ENCODE results near the gene CYP1B1.

CYP1B1 gene

GRCh38 chr2:38060236-38061018, 15.5 kb downstream of the CYP1B1 start:
- H3K4me3 ChIP-seq (ENCODE audit: insufficient read length, low read depth): no peak overlapping the region
- H3K27me3 ChIP-seq (ENCODE audit: insufficient read depth, insufficient read length): no peaks in the 10 kb centered on the region
- no peaks in the 10 kb centered on the region for H3K4me1 ChIP-seq (ENCODE audit: insufficient read depth, insufficient read length)
- no peaks in the 10 kb centered on the region for H3K9me3 ChIP-seq (ENCODE audit: insufficient read depth, low read length)
- DNase-seq (ENCODE audit: low read depth, low spot score): no peak
- H3K36me3 ChIP-seq (ENCODE audit: insufficient read depth, insufficient read length, low read length): peaks cover 3% of the 10 kb centered on the region
- TF ChIP-seq YY1 (IDR thresholded peaks at IDR 0.05; ENCODE audit: insufficient read depth, insufficient read length): no peak
- no peak for TF ChIP-seq ZNF274 (IDR thresholded peaks at IDR 0.05; ENCODE audit: low read depth, low read length)
- TF ChIP-seq SUZ12 (IDR thresholded peaks at IDR 0.05; ENCODE audit: extremely low read depth, insufficient read depth, insufficient read length): no peak
- H3K9ac ChIP-seq (ENCODE audit: insufficient read length, low read depth): no peak overlapping the region

DNA sequence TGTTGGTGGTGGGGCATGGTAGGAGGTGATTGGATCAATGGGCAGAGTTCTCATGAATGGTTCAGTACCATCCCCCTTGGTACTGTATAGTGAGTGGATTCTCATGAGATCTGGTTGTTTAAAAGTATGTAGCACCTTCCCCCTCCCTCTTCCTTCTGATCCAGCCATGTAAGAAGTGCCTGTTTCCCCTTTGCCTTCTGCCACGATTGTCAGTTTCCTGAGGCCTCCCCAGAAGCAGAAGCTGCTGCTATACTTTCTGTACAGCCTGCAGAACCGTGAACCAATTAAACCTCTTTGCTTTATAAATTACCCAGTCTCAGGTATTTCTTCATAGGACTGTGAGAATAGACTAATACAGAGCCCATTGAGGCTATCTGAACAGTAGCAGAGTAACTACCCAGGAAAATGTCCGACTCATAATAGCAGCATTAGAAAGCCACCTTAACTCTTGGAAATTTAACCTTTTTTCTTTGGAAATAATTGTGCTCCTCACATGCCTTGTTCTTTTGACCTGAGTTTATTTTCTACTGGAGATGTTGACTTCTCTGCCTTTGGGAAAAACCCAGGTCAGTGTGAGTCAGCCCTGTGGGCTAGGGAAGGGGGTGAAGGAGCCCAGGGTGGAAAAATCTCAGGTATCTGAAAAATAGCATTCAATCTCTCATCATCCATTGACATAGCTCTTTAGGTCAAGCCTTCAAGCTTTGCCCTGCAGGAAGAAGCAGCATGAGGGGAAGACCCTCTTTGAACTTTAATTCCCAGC, 18.1 kb downstream of the CYP1B1 start:
- Histone ChIP-seq H3K36me3 (ENCODE audit: insufficient read depth, insufficient read length, low read length) (no peaks in the 10 kb centered on the region), H3K4me3 (ENCODE audit: insufficient read length, low read depth) (no peak overlapping the region), H3K27me3 (ENCODE audit: insufficient read depth, insufficient read length) (no peaks in the 10 kb centered on the region), H3K9me3 (ENCODE audit: insufficient read depth, low read length) (no peaks in the 10 kb centered on the region), H3K9ac (ENCODE audit: insufficient read length, low read depth) (no peak overlapping the region), H3K4me1 (ENCODE audit: insufficient read depth, insufficient read length) (no peaks in the 10 kb centered on the region)
- TF ChIP-seq SUZ12 (IDR thresholded peaks at IDR 0.05; ENCODE audit: extremely low read depth, insufficient read depth, insufficient read length) (no peak), YY1 (IDR thresholded peaks at IDR 0.05; ENCODE audit: insufficient read depth, insufficient read length) (no peak), ZNF274 (IDR thresholded peaks at IDR 0.05; ENCODE audit: low read depth, low read length) (no peak)
- no peak for DNase-seq (ENCODE audit: low read depth, low spot score)

DNA sequence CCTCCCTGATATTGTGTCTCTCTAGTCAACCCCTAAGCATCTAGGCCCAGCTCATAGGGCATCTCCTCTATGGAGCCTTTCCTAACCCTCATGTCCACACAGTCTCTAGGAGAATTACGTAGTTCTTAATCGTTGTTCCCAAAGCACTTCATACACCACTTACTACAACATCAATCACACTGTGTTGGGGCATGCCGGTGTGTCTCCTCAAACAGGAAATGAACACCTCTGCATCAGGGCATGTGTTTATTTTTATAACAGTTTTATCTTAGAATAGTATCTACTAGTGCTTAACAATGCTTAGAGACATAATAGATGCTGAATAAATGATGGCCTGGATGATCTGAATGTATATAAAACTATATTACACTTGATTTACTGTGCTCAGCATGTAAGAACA, 19.7 kb downstream of the CYP1B1 start:
- Histone ChIP-seq H3K4me1 (ENCODE audit: insufficient read depth, insufficient read length) (no peaks in the 10 kb centered on the region), H3K27me3 (ENCODE audit: insufficient read depth, insufficient read length) (no peaks in the 10 kb centered on the region), H3K9me3 (ENCODE audit: insufficient read depth, low read length) (no peaks in the 10 kb centered on the region), H3K4me3 (ENCODE audit: insufficient read length, low read depth) (no peak overlapping the region), H3K9ac (ENCODE audit: insufficient read length, low read depth) (no peak overlapping the region), H3K36me3 (ENCODE audit: insufficient read depth, insufficient read length, low read length) (no peaks in the 10 kb centered on the region)
- DNase-seq (ENCODE audit: low read depth, low spot score): no peak
- TF ChIP-seq YY1 (IDR thresholded peaks at IDR 0.05; ENCODE audit: insufficient read depth, insufficient read length) (no peak), ZNF274 (IDR thresholded peaks at IDR 0.05; ENCODE audit: low read depth, low read length) (no peak), SUZ12 (IDR thresholded peaks at IDR 0.05; ENCODE audit: extremely low read depth, insufficient read depth, insufficient read length) (no peak)

DNA sequence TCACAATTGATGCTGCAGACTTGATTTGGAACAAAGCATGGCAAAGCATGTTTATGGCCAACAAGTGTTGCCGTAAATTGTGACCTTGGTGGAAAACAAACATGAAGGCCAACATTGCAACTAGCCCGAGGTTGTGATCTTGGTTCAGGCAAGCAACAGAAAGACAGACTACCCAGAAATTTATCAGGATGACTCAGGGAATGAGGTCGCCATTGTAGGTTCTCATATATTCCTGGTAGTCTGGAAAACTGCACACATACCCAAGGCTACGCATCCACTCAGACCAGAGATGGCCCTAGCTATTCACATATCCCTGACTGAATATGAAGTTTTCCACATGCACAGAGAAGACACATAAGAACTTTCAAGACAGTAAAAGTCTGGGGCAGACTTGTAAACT, 30.1 kb downstream of the CYP1B1 start:
- Histone ChIP-seq H3K27me3 (ENCODE audit: insufficient read depth, insufficient read length) (no peaks in the 10 kb centered on the region), H3K4me1 (ENCODE audit: insufficient read depth, insufficient read length) (no peaks in the 10 kb centered on the region), H3K9me3 (ENCODE audit: insufficient read depth, low read length) (peaks cover 2% of the 10 kb centered on the region; the same call in 1 of the 2 replicates), H3K36me3 (ENCODE audit: insufficient read depth, insufficient read length, low read length) (no peaks in the 10 kb centered on the region), H3K4me3 (ENCODE audit: insufficient read length, low read depth) (no peak overlapping the region), H3K9ac (ENCODE audit: insufficient read length, low read depth) (no peak overlapping the region)
- TF ChIP-seq ZNF274 (IDR thresholded peaks at IDR 0.05; ENCODE audit: low read depth, low read length) (no peak), SUZ12 (IDR thresholded peaks at IDR 0.05; ENCODE audit: extremely low read depth, insufficient read depth, insufficient read length) (no peak), YY1 (IDR thresholded peaks at IDR 0.05; ENCODE audit: insufficient read depth, insufficient read length) (no peak)
- no peak for DNase-seq (ENCODE audit: low read depth, low spot score)

DNA sequence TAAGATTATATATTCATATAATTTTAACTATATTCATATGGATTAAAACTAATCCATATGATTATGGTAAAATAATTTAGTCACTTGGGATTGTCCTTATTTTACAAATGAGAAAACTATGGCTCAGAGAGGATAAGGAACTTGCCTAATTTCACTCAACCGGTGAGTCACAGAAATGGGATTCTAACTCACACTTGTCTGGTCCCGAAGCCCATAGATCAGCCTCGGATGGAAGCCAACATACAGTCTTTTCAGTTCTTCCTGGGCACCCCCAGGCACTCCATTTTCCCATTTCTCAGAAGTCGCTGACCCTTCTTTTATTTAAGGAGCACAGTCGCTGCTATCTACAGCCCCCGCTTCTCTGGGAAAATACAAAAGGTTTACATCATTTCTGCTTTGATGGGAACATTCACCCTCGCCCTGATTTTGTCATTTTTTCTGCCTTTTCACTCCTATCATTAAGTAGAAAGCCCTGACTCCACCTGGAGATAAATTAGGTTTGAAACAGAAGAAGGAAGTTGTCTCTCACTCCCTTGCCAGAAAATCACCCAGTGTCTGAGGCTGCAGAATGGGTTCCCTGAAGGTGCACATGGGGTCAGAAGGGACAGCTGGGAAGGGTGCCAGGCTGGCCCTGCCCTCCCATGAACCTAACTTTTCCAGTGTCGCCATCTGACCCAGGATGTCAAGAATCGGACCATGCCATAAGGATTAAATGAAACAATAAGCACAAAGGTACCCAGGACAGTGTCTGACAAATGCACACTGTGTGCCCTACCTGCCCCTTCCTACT, 36.6 kb downstream of the CYP1B1 start:
- TF ChIP-seq ZNF274 (IDR thresholded peaks at IDR 0.05; ENCODE audit: low read depth, low read length) (no peak), YY1 (IDR thresholded peaks at IDR 0.05; ENCODE audit: insufficient read depth, insufficient read length) (no peak), SUZ12 (IDR thresholded peaks at IDR 0.05; ENCODE audit: extremely low read depth, insufficient read depth, insufficient read length) (no peak)
- H3K4me3 ChIP-seq (ENCODE audit: insufficient read length, low read depth): no peak overlapping the region
- DNase-seq (ENCODE audit: low read depth, low spot score): no peak
- H3K27me3 ChIP-seq (ENCODE audit: insufficient read depth, insufficient read length): no peaks in the 10 kb centered on the region
- H3K9ac ChIP-seq (ENCODE audit: insufficient read length, low read depth): no peak overlapping the region
- no peaks in the 10 kb centered on the region for H3K36me3 ChIP-seq (ENCODE audit: insufficient read depth, insufficient read length, low read length)
- peaks cover 10% of the 10 kb centered on the region; the same call in 1 of the 2 replicates for H3K9me3 ChIP-seq (ENCODE audit: insufficient read depth, low read length)
- no peaks in the 10 kb centered on the region for H3K4me1 ChIP-seq (ENCODE audit: insufficient read depth, insufficient read length)

GRCh38 chr2:38038682-38039081, 37.3 kb downstream of the CYP1B1 start:
- Histone ChIP-seq H3K9me3 (ENCODE audit: insufficient read depth, low read length) (peaks cover 10% of the 10 kb centered on the region; the same call in 1 of the 2 replicates), H3K27me3 (ENCODE audit: insufficient read depth, insufficient read length) (no peaks in the 10 kb centered on the region), H3K9ac (ENCODE audit: insufficient read length, low read depth) (no peak overlapping the region), H3K4me3 (ENCODE audit: insufficient read length, low read depth) (no peak overlapping the region), H3K4me1 (ENCODE audit: insufficient read depth, insufficient read length) (no peaks in the 10 kb centered on the region), H3K36me3 (ENCODE audit: insufficient read depth, insufficient read length, low read length) (no peaks in the 10 kb centered on the region)
- no peak for DNase-seq (ENCODE audit: low read depth, low spot score)
- TF ChIP-seq YY1 (IDR thresholded peaks at IDR 0.05; ENCODE audit: insufficient read depth, insufficient read length) (no peak), ZNF274 (IDR thresholded peaks at IDR 0.05; ENCODE audit: low read depth, low read length) (no peak), SUZ12 (IDR thresholded peaks at IDR 0.05; ENCODE audit: extremely low read depth, insufficient read depth, insufficient read length) (no peak)

All from NT2/D1 (cell line).